Stimulated activated CD4-positive, alpha-beta T cell treated with anti-CD3 and anti-CD28 coated beads, Interleukin-1b, Interleukin-23, amount 100 ng/mL, for 48 hours (primary cell): Measurements from ENCODE around the gene TOMM34.

Source experiments
- DNase-seq: peaks from one replicate; pipeline ENCODE4 v3.0.0-alpha.2; 2020

The TOMM34 gene

GRCh38 chr20:44928595-44928994 is 31.6 kb downstream of the TOMM34 start:
- DNase-seq: no peak

DNA sequence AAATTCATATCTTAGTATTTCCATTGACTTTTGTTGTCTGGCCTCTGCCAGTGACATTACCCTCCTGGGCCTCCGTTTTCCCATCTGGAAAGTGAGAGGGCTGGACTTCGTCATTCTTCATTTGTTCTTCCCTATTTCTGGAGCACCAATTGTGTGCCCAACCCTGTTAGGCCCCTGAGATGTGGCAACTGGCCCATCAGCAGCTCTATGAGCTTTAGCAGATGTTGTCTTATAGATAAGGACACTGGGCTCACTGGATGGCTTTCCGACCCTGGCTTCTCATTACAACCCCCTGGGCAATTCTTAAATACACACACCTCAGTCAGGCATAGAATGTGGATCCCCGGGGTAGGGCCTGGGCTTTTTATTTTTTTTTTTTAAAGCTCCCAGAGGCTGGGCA is 35.7 kb downstream of the TOMM34 start:
- no peak for DNase-seq

- DNase-seq: no peak
Observed at GRCh38 chr20:44921447-44921846, 38.8 kb downstream of the TOMM34 start.

DNA sequence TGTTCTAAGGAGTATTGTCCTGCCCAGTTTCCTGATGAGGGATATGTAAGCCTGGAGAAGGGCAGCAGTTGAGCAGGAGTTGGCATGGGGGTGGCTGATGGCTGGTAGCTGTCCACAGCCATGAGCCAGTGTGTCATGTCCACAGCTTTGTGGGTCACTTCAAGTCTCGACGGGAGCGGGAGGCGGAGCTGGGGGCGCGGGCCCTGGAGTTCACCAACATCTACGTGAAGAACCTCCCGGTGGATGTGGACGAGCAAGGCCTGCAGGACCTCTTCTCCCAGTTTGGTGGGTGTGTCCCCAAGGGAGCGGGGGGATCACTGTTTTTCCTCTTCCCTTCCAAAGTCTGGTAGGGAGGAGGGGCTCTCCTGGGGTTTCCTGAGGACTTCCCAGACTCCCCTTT is 41.4 kb downstream of the TOMM34 start:
- DNase-seq: no peak

DNA sequence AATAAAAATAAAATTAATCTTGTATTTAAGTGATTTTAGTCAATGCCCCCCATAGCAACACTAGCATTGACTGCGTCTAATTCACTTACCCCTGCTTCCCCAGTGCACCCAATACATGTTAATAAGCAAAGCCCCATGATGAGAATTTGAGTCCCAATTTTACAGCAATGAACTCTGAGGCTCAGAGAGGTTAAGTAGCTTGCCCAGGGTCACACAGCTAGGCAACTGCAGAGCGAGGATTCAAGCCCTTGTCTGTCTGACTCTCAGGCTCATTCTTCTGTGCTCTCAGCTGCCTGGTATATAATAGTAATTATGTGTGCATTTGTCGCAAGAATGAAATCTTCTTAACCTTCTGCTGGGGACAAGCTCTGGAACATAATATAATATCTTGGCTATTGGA is 41.9 kb downstream of the TOMM34 start:
- DNase-seq: no peak

DNA sequence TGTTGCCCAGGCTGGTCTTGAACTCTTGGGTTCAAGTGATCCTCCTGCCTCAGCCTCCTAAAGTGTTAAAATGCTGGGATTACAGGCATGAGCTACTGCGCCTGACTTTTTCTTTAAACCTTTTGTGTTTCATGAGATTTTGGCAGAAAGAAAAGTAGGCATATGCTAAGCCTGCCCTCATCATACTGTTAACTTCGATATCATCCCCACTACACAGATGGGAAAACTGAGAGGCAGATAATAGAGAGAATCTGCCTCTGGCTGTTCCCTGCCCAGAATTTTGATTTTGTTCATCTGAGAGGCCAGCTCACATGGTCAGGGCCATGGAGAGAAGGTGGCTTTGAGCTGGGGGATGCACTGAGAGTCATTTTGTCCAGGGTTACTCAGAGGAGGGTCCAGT is 42.8 kb downstream of the TOMM34 start:
- no peak for DNase-seq

- no peak for DNase-seq
Observed at GRCh38 chr20:44916586-44916985, 43.6 kb downstream of the TOMM34 start.

GRCh38 chr20:44914924-44915323 is 45.3 kb downstream of the TOMM34 start:
- DNase-seq: peak; percentile 33

- no peak for DNase-seq
Observed at GRCh38 chr20:44912189-44912588, 48.0 kb downstream of the TOMM34 start.

DNA sequence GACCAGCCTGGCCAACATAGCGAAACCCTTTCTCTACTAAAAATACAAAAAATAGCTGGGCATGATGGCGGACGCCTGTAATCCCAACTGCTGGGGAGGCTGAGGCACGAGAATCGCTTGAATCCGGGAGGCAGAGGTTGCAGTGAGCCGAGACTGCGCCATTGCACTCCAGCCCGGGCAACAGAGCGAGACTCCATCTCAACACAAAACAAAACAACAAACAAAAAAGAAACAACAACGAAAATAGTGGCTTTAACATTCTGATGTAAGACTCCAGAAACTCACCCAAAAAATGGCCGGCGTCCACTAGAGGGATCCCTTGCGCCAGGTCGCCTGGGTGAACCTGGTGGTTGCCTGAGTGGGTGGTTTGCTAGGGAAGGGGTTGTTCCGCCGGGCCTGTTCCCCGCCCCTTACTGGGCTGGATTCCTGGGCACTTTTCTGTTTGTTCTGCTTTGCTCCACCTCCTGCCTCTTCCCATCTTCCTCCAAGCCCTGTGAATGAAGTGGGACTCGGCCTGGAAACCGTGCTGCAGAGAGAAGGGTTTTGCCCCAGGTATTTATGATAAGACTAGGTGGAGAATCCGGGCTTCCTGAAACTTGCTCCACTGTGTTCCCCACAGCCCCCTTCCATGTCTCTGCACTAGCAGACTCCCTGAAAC is 48.8 kb downstream of the TOMM34 start:
- peak; percentile 48 for DNase-seq

DNA sequence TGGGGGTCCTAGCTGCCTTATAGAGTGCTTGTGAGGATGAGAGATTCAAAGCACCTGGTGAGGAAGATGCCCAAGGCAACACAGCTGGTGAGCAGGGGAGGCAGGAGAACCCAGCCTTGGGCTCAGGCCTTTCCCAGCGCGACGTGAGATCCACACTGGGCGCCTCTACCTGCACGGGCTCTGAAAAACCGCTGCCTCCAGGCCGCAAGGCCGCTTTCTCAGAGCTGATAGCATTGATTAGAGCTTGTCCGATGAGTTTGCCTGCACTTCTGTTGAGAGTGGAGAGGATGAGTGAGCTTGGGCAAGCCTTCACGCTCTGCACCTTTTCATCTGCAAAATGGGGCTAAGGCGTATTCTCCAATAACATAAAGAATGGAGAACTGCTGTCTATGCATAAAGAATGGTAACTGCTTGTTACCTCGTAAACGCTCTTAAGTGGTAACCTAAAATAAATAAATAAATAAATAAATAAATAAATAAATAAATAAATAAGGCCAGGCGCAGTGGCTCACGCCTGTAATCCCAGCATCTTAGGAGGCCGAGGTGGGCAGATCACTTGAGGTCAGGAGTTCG is 49.4 kb downstream of the TOMM34 start:
- DNase-seq: no peak

DNA sequence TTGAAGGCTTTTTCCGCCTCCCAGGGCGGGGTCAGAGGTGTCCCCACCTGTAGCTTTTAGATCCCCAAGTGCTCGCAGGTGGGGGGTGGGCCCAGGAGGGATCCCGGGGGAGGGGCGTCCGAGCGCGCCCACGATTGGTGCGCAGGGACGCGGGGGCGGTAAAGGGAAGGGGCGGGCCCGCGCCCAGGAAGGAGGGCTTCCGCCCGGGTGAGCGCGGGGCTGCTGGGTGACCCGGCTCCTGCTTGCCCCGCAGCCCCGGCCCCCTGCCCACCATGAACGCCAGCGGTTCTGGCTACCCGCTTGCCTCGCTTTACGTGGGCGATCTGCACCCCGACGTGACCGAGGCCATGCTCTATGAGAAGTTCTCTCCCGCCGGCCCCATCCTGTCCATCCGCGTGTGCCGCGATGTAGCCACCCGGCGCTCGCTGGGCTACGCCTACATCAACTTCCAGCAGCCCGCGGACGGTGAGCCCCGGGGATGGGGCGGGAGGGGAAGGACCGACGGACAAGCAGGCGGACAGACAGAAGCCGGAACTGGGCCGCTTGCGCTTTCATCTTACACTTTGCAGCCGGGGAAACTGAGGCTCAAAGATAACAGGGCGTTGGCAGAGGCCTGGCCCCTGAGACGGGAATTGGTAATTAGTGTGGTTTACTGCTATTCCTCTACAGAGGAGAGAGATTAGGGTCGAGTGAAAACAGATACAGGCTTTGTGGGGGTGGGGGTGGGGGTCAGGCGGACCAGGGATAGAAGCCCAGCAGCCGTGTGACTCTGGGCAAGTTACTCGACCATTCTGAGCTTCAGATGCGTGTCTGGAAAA is 50.1 kb downstream of the TOMM34 start, which contains the start of gene PABPC1L:
PABPC1L (plus strand) TSS at position 189 of the 818 bp plus-strand sequence; CDS start at position 273, 84 bp downstream.
- peak; percentile 70 for DNase-seq

DNA sequence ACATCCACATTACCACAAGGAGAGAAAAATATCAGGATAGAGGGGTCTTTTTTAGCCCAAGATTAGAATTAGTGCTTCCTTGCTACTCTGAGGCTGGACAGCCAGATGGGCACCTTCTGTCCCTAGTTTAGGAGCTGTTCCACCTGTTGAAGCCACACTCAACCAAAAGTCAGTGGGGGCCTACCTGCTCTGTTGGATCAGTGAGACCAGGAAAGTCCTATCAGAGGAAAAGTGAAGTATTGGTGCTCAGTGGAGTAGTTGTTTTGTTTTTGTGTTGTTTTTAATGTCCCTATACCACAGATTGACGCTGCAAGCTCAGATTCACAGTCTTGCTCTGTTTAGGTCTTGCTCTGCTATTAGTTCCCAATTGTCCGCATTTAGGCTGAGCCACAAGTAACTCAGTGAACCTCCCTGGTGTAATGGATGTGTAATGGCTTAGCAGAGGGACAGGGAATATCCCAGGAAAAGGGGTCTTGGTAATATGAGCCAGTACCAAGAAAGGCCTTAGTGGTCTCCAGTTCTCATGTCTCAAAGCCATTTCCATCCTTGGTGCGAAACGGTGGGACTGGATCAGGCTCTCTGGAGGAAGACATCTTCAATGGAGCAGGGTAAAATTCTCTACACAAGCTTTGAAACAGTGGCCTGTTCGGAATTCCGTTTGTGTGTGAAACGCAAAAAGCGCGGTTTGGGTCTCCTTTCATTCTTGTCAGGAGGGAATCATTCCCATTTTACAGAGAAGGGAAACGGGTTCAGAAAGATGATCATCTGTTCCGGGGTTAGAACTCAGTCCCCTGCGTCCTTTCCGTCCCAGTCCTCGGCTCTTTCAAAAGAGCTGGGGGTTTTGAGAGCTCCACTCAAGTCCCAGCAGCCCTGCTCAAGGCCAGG is 51.0 kb downstream of the TOMM34 start:
- DNase-seq: no peak

GRCh38 chr20:44904377-44904776 is 55.8 kb downstream of the TOMM34 start:
- no peak for DNase-seq

DNA sequence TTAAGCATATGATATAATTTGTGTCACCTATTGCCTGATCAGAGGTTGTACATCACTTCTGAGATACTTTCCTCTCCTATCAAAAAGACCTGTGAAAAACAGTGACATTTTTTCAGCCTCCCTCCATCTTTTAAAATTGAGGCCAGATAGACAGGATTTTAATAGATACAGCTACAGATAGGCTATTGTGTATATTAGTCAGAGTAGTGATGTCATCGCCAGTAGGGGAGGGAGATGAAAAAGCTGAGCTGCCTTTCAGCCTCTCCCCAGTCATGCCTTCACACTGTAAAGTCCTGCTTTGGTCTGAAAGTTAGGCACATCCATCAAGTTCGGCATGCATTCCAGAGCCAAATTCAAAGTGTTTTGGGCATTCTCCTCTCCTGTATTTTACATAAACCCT is 58.2 kb downstream of the TOMM34 start:
- DNase-seq: no peak

- DNase-seq: no peak
Observed at GRCh38 chr20:44900231-44900854, 59.9 kb downstream of the TOMM34 start.

DNA sequence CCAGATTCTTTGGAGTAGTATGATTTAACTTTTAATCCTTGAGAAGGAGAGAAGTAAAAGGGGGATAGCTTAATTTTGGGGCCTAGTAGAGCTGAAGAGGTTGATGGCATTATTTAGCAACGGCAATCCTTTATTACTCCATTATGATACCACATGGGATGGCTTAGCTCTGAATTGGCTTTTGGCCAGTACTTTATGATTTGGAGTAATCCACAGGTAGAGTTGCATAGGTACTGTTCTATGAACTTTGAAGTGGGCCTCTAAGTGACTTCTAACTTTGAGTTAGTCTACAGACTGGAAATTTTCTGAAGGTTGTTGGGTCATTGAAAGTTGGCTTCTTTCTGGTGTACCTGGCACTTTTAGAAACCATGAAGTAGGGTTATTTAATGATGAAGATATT is 63.1 kb downstream of the TOMM34 start:
- DNase-seq: no peak

DNA sequence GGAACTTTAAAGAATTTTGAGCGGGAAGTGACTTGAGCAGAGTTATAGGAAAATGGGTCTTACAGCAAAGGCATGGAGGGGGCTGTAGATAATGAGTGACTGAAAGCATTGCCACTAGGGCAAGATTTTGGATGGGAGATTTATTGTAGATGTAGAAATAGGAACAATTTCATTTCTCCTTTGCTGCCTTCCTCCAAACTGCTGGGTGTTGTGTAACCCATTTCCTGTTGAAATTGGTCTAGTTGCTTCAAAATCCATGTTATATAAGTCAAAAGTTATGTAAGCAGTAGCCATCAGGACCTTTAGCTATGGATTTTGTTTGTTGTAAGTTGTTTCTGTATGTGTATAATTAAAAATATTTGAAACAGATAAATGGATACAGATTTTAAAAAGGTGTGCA is 63.6 kb downstream of the TOMM34 start:
- no peak for DNase-seq

GRCh38 chr20:44894959-44895358 is 65.2 kb downstream of the TOMM34 start:
- no peak for DNase-seq
